COLO668 (cell line): ENCODE data around the gene UGT1A7.

ENCODE experiments used
- DNase-seq: peaks from one replicate; lab custom pipeline; 2025; ENCODE audit not compliant: unreplicated experiment; lab: John Stamatoyannopoulos, UW

Gene UGT1A7

GRCh38 chr2:233758141-233758540 is 76.4 kb downstream of the UGT1A7 start:
- no peak for DNase-seq

DNA sequence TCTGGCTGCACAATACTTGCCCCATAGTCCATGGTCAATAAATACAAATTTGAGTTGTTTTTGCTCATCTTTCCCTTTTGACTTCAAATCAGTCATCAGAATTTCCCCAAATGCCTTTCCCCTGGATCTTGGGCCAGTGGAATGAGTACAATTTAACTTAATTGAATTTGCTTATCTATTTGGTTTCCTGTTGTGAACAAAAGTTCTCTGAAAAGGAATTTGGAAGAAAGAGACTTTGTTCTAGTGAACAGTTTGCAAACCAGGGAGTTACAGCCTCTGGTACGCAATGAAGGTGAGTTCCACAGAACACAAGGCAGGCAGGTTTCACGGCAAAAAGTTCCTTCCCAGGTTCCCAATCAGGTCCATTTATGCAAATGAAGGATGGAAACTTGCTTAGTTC is 77.1 kb downstream of the UGT1A7 start:
- DNase-seq, result no peak

DNA sequence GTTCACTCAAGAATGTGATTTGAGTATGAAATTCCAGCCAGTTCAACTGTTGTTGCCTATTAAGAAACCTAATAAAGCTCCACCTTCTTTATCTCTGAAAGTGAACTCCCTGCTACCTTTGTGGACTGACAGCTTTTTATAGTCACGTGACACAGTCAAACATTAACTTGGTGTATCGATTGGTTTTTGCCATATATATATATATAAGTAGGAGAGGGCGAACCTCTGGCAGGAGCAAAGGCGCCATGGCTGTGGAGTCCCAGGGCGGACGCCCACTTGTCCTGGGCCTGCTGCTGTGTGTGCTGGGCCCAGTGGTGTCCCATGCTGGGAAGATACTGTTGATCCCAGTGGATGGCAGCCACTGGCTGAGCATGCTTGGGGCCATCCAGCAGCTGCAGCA is 78.3 kb downstream of the UGT1A7 start, which contains the start of gene UGT1A1:
Gene UGT1A1, plus strand, starts transcription at position 228 of the 400 bp plus-strand sequence. Its CDS starts 18 bp downstream, at position 246.
- no peak for DNase-seq

GRCh38 chr2:233761040-233761769 is 79.5 kb downstream of the UGT1A7 start:
- DNase-seq, result no peak

DNA sequence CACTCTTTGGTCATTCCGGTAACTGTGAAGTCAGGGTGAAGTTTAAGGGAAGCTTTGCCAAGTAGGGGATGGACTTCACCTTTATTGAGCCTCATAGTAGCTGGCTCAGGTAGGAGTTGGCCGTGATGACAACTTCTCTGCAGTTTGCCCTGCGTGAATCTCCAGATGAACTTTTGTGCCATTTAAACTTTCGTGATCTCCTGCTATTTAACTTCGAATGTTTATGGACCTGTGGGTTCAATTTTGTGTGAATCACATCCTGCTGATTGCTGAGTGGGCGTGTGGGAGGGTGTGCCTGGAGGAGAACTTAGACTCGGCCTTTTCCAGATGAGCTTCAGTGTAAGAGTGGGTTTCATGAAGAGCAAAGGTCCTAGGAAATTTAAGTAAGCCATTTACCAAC is 82.6 kb downstream of the UGT1A7 start:
- DNase-seq, result no peak

- no peak for DNase-seq
These were observed 83.1 kb downstream of the UGT1A7 start for GRCh38 chr2:233764761-233765160.

DNA sequence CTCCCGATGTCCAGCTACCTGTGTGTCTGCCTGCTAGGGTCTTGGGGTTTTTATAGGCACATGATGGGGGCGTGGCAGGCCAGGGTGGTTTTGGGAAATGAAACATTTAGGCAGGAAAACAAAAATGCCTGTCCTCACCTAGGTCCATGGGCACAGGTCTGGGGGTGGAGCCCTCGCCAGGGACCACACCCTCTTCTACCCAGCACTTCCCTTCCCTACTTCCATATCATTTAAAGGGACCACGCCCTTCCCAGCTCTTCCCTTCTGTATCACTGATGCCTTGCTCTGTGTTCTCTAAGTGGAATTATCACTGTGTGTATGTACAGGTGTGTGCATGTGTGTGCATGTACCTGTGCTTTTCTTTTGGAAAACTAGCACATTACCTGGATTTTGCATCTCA is 84.7 kb downstream of the UGT1A7 start:
- no peak for DNase-seq

GRCh38 chr2:233768076-233768475 is 86.4 kb downstream of the UGT1A7 start:
- no peak for DNase-seq

DNA sequence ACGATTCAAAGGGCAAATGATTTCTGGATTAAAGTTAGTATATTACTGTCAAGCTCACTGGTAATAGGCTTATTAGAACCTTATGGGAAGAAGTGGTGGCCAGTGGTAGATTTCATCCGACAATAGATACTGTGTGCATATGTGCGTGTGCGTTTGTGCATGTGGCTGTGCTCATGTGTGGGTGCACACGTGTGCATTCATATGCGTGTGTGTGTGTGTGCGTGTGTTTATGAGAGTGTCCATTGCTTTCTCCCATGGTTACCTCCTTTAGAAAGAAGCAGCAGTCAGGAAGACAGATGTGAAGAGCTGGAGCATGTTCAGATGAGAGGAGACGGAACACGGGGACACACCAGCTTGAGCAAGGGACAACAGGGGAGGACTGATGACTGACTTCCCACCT is 87.6 kb downstream of the UGT1A7 start:
- DNase-seq, result no peak

DNA sequence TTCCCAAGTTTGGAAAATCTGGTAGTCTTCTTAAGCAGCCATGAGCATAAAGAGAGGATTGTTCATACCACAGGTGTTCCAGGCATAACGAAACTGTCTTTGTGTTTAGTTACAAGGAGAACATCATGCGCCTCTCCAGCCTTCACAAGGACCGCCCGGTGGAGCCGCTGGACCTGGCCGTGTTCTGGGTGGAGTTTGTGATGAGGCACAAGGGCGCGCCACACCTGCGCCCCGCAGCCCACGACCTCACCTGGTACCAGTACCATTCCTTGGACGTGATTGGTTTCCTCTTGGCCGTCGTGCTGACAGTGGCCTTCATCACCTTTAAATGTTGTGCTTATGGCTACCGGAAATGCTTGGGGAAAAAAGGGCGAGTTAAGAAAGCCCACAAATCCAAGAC is 90.5 kb downstream of the UGT1A7 start:
- no peak for DNase-seq

GRCh38 chr2:233772583-233772982 is 90.9 kb downstream of the UGT1A7 start:
- no peak for DNase-seq

- no peak for DNase-seq
These were observed 92.2 kb downstream of the UGT1A7 start for GRCh38 chr2:233773854-233774253.

- no peak for DNase-seq
These were observed 93.7 kb downstream of the UGT1A7 start for GRCh38 chr2:233775414-233775813.

- DNase-seq, result no peak
These were observed 96.3 kb downstream of the UGT1A7 start, which contains the start of gene MROH2A for GRCh38 chr2:233778030-233778429. TSS of gene MROH2A (plus strand) at chr2:233778330. CDS start at chr2:233779359, 1,029 bp downstream.

- DNase-seq, result no peak
These were observed 98.0 kb downstream of the UGT1A7 start for GRCh38 chr2:233779722-233780121.

GRCh38 chr2:233780771-233781170 is 99.1 kb downstream of the UGT1A7 start:
- DNase-seq, result no peak

DNA sequence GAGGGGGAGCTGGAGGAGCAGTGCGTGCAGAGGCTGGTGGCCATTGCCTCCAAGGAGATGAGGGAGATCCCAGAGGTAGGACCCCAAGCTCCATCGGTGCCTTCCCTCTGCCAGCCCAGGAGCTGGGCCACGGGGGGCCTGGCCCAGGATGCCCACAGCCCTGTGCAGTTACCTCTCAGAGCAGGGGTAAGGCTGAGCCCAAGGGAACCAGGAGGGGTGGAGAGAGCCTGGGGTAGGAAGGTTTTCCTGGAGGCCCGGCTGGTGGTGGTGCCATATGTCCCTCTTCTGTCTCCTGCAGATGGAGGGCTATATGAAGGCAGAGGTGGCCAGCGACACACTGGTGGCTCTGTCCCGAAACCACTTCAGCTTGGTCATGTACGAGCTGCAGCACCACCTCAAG is 107.9 kb downstream of the UGT1A7 start:
- no peak for DNase-seq

DNA sequence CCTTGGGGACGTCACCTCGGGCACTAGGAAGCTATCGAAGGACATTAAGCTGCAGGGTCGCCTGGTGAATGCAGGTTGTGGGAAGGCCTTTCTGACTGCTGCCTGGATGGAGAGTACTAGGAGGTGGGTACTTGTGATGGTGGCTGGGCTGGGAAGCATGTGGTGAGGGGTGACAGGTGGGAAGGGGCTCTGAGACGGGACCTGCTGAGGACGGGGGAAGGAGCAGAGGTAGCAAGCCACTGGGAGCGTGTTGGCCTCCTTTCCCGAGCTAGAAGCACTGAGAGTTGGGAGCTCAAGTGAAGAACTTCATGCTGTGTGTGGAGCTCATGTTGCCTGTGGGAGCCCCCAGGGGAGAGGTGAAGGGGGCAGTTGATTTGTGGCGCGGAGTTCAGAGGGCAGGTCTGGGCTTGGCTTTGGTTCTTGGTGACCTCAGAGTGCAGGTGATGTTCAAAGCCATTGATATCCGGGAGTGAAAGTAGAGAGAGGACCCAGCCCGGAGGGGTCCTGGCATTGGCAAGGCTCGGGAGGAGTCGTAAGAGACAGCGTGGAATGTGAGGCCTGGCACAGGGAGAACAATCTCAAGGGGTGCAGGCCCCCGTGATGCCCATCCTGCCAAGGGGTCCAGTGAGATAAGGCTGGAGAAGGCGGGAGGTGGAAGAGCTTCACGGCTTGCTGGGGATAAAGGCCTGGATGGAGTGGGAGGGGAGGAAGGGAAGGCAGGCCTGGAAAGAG is 109.6 kb downstream of the UGT1A7 start:
- no peak for DNase-seq

- no peak for DNase-seq
These were observed 110.2 kb downstream of the UGT1A7 start for GRCh38 chr2:233791883-233792329.

- DNase-seq, result no peak
These were observed 111.0 kb downstream of the UGT1A7 start for GRCh38 chr2:233792720-233793119.

DNA sequence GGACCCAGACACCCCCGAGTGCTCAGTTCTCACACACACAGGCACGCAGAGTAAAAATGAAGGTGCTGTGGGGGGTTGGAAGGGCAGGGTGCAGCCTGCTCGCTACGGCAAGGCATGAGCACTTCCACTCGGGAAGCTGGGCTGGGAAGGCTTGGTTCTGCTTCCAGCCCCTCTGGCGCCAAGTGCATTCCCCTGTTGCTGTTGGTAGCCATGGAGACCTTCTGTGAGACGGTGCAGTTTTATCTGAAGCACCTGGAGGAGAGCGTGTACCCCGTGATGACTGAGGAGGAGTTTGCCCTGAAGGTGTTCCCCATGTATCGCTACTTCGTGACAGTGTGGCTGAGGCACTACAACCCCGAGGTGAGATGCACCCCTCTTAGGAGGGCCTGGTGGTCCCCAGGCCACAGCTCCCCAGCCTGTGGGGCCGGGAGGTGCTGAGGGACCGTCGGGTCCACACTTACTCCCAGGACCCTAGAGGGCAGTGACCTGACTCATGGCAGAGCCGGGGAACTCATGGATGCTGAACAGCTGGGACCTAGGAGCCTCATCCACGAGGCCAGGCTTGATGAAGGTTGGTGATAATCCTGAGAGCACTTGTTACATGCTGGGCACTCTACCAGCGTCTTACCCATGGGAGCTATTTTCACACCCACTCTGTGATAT is 111.9 kb downstream of the UGT1A7 start:
- no peak for DNase-seq
